Lower leg skin (tissue), 3 donors: ENCODE data around the gene ZRANB3.

Source experiments
- POLR2A ChIP-seq, 2 donors: fragments of 450-650 bp; IDR thresholded peaks; one replicate each; pipeline ENCODE4 v1.6.1; 2016 to 2017; ENCODE audit warnings: antibody characterized with exemption in 2 of 2, mild to moderate bottlenecking in 1 of 2, moderate library complexity in 1 of 2
- TF ChIP-seq, protein P1 (sequence below), 3 donors: fragments of 450-650 bp; IDR thresholded peaks; one replicate each; pipeline ENCODE4 v1.5.1; 2016; ENCODE audit warnings: antibody characterized with exemption in 3 of 3, mild to moderate bottlenecking in 3 of 3, moderate library complexity in 2 of 3

DNA sequence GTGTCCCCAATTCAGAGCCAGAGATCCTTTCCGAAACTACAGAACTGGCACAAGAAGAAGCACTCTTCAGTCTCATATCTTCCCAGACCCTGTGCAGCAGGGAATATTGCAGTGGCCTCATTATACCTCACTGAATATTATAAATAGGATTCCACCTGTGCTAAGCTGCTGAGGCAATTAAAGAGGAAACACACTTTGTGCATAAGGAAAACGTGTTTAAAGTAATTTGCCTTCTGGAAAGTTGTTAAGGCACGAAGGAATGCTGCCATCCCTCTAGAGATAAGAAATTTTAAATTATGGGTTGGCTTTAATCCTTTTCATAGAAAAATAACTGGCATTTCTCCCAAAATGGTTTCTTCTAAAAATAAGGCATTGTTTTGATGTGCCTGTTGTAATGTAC lies 245.6 kb downstream of the ZRANB3 start:
- TF ChIP-seq, protein P1, sequence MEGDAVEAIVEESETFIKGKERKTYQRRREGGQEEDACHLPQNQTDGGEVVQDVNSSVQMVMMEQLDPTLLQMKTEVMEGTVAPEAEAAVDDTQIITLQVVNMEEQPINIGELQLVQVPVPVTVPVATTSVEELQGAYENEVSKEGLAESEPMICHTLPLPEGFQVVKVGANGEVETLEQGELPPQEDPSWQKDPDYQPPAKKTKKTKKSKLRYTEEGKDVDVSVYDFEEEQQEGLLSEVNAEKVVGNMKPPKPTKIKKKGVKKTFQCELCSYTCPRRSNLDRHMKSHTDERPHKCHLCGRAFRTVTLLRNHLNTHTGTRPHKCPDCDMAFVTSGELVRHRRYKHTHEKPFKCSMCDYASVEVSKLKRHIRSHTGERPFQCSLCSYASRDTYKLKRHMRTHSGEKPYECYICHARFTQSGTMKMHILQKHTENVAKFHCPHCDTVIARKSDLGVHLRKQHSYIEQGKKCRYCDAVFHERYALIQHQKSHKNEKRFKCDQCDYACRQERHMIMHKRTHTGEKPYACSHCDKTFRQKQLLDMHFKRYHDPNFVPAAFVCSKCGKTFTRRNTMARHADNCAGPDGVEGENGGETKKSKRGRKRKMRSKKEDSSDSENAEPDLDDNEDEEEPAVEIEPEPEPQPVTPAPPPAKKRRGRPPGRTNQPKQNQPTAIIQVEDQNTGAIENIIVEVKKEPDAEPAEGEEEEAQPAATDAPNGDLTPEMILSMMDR (IDR thresholded peaks at IDR 0.05) = no peak
- no peak for TF ChIP-seq POLR2A (IDR thresholded peaks at IDR 0.05)
